A549 (cell line): ENCODE measurements around the gene ZNF776. TPM values are rescaled to one million over a fixed set of nuclear protein-coding genes. Genes with fewer than 3 reads are reported as not detected.

Experiments used
- ATAC-seq, 2 experiments: fragments of 200-7000 bp in 1 of 2; fragments of >200 bp in 1 of 2; cut with Nextera tagmentation in 1 of 2; cut with Tn5 transposase in 1 of 2; 3 replicates each; pipeline versions ENCODE4 v1.8.0 to v1.9.1; 2018 to 2020; ENCODE audit warnings: mild to moderate bottlenecking in 1 of 2, moderate library complexity in 1 of 2
- CTCF ChIA-PET: fragments of 300-600 bp; sonication (Branson Sonifier 250); formaldehyde crosslinking; extraction: SDS; loops from one replicate; lab custom pipeline; 2021; ENCODE audit warnings: antibody characterized with exemption, inconsistent platforms; lab: Yijun Ruan, JAX
- POLR2A ChIA-PET: fragments of 350-600 bp; formaldehyde crosslinking; extraction: SDS; loops from one replicate; lab custom pipeline; 2021; ENCODE audit warnings: antibody characterized with exemption, inconsistent platforms; lab: Yijun Ruan, JAX
- DNase-seq, 2 experiments: peaks; one replicate each; pipeline versions ENCODE4 v3.0.0 to v3.0.0-alpha.2; 2011 to 2016; ENCODE audit warnings: low read depth in 1 of 2, low spot score in 1 of 2
- FAIRE-seq: peaks from 2 replicates; lab custom pipeline; 2011; peaks lifted over from hg19 to GRCh38; lab: Jason Lieb, UNC
- H3K27ac ChIP-seq, 2 experiments: fragments of >200 bp; sonication (Bioruptor Twin); formaldehyde crosslinking; 3 replicates each; pipeline ENCODE4 v1.5.1; 2016 to 2017
- H3K4me1 ChIP-seq: fragments of >200 bp; sonication (Bioruptor Twin); formaldehyde crosslinking; 3 replicates; pipeline ENCODE4 v1.6.1; 2016
- H3K4me2 ChIP-seq: fragments of >200 bp; sonication (Bioruptor Twin); formaldehyde crosslinking; 3 replicates; pipeline ENCODE4 v1.6.1; 2016
- H3K4me3 ChIP-seq: fragments of >200 bp; sonication (Bioruptor Twin); formaldehyde crosslinking; 3 replicates; pipeline ENCODE4 v1.5.1; 2016
- H3K9me3 ChIP-seq: fragments of >200 bp; sonication (Bioruptor Twin); formaldehyde crosslinking; 3 replicates; pipeline ENCODE4 v1.6.1; 2016
- CHD2 ChIP-seq: fragments of 150-350 bp; IDR thresholded peaks from 2 replicates; pipeline ENCODE4 v1.6.1; 2014; ENCODE audit warnings: low read length; ENCODE audit not compliant: partially characterized antibody
- FOSB ChIP-seq: fragments of 250-450 bp; sonication (Bioruptor Pico); IDR thresholded peaks from 2 replicates; pipeline ENCODE4 v1.5.0; 2020; ENCODE audit warnings: mild to moderate bottlenecking, moderate library complexity
- FOSL2 ChIP-seq, 2 experiments: fragments of 450-650 bp in 1 of 2; fragments of >200 bp in 1 of 2; sonication (Bioruptor Twin) in 1 of 2; formaldehyde crosslinking; IDR thresholded peaks; 2 replicates each; pipeline versions ENCODE4 v1.5.0 to v1.6.1; 2016 to 2020; ENCODE audit warnings: mild to moderate bottlenecking in 1 of 2, moderate library complexity in 1 of 2
- FOXS1 ChIP-seq: fragments of 250-450 bp; sonication (Bioruptor Pico); IDR thresholded peaks from 2 replicates; pipeline ENCODE4 v1.5.0; 2020; ENCODE audit warnings: mild to moderate bottlenecking, moderate library complexity
- HDAC2 ChIP-seq: fragments of 200-600 bp; sonication (generic); IDR thresholded peaks from 2 replicates; pipeline ENCODE4 v1.6.1; 2016
- HOXB5 ChIP-seq: fragments of 250-450 bp; sonication (Bioruptor Pico); IDR thresholded peaks from 2 replicates; pipeline ENCODE4 v1.5.0; 2020; ENCODE audit warnings: mild to moderate bottlenecking, moderate library complexity
- KDM1A ChIP-seq: fragments of 200-600 bp; sonication (generic); IDR thresholded peaks from 2 replicates; pipeline ENCODE4 v1.6.1; 2016; ENCODE audit warnings: low read depth, mild to moderate bottlenecking
- MAFK ChIP-seq: fragments of 450-650 bp; IDR thresholded peaks from 2 replicates; pipeline ENCODE4 v1.6.1; 2014; ENCODE audit not compliant: partially characterized antibody
- MYC ChIP-seq: IDR thresholded peaks from 2 replicates; pipeline ENCODE4 v1.6.1; 2012; ENCODE audit warnings: mild to moderate bottlenecking, inconsistent platforms, low read length, improper control_type of control experiment, borderline replicate concordance
- NFE2L2 ChIP-seq: fragments of 150-350 bp; conservative IDR thresholded peaks from 2 replicates; pipeline ENCODE4 v1.6.1; 2014; ENCODE audit warnings: low read length
- NPAS2 ChIP-seq: fragments of 250-450 bp; sonication (Bioruptor Pico); IDR thresholded peaks from 2 replicates; pipeline ENCODE4 v1.8.0; 2022; ENCODE audit warnings: mild to moderate bottlenecking, moderate library complexity, borderline replicate concordance
- POLR2A ChIP-seq: IDR thresholded peaks from 2 replicates; pipeline ENCODE4 v1.6.1; 2012; ENCODE audit warnings: mild to moderate bottlenecking, low read length
- POLR2AphosphoS2 ChIP-seq: conservative IDR thresholded peaks from 2 replicates; pipeline ENCODE4 v1.6.1; 2012; ENCODE audit warnings: low read length, improper control_type of control experiment, inconsistent platforms
- SREBF2 ChIP-seq: fragments of 450-650 bp; IDR thresholded peaks from 2 replicates; pipeline ENCODE4 v1.6.1; 2014; ENCODE audit warnings: mild to moderate bottlenecking, moderate library complexity
- ZC3H11A ChIP-seq: fragments of 450-650 bp; IDR thresholded peaks from 2 replicates; pipeline ENCODE4 v1.6.1; 2014; ENCODE audit warnings: antibody characterized with exemption, mild to moderate bottlenecking
- ZFP36 ChIP-seq: fragments of 450-650 bp; IDR thresholded peaks from 2 replicates; pipeline ENCODE4 v1.6.1; 2014; ENCODE audit warnings: borderline replicate concordance; ENCODE audit not compliant: partially characterized antibody
- ZNF302 ChIP-seq: fragments of 250-450 bp; sonication (Bioruptor Pico); IDR thresholded peaks from 2 replicates; pipeline ENCODE4 v1.9.0; 2021; ENCODE audit warnings: inconsistent platforms, mild to moderate bottlenecking, moderate library complexity
- ZSCAN20 ChIP-seq: fragments of 250-450 bp; sonication (Bioruptor Pico); IDR thresholded peaks from 2 replicates; pipeline ENCODE4 v1.8.0; 2022; ENCODE audit warnings: mild to moderate bottlenecking, moderate library complexity
- WGBS: methylation state at CpG from one replicate; pipeline ENCODE4 v1.1.6; 2017; ENCODE audit errors: missing lambda C conversion rate; 5-methylcytosine and 5-hydroxymethylcytosine counted together
- polyA plus RNA-seq, 4 experiments: library from polyadenylated mRNA; depleted of rRNA in 3 of 4; stranded (reverse); fragments of >200 nt; fragmentation: RNase III in 1 of 4; extraction: RNeasy Plus Mini Kit Qiagen cat#74134 plus additional on column Dnase treatment in 1 of 4; gene quantifications; 2 replicates in 3 of 4; 3 replicates in 1 of 4; pipeline ENCODE4 v1.2.3, GENCODE V29; 2011 to 2017
- TF ChIP-seq, protein P1 (sequence below): fragments of 250-450 bp; sonication (Bioruptor Pico); IDR thresholded peaks from 2 replicates; pipeline ENCODE4 v1.5.0; 2020; ENCODE audit warnings: low read depth, mild to moderate bottlenecking, moderate library complexity
- TF ChIP-seq, protein P2 (sequence below): fragments of >200 bp; sonication (Bioruptor Twin); formaldehyde crosslinking; IDR thresholded peaks from 3 replicates; pipeline ENCODE4 v1.6.1; 2016
- TF ChIP-seq, protein P3 (sequence below): fragments of 250-450 bp; sonication (Bioruptor Pico); IDR thresholded peaks from 2 replicates; pipeline ENCODE4 v1.5.0; 2021; ENCODE audit warnings: mild to moderate bottlenecking, moderate library complexity, borderline replicate concordance
- TF ChIP-seq, protein P4 (sequence below): fragments of 150-350 bp; IDR thresholded peaks from 2 replicates; pipeline ENCODE4 v1.6.1; 2014; ENCODE audit warnings: low read depth, mild to moderate bottlenecking, low read length
- TF ChIP-seq, protein P5 (sequence below): fragments of 200-600 bp; sonication (generic); IDR thresholded peaks from 2 replicates; pipeline ENCODE4 v1.6.1; 2016; ENCODE audit warnings: antibody characterized with exemption, mild to moderate bottlenecking, moderate library complexity

ZNF776 gene
- polyA plus RNA-seq, 2 of the 4 experiments (the other 2 are of a cell fraction): 5.3 to 9.3 TPM

DNA sequence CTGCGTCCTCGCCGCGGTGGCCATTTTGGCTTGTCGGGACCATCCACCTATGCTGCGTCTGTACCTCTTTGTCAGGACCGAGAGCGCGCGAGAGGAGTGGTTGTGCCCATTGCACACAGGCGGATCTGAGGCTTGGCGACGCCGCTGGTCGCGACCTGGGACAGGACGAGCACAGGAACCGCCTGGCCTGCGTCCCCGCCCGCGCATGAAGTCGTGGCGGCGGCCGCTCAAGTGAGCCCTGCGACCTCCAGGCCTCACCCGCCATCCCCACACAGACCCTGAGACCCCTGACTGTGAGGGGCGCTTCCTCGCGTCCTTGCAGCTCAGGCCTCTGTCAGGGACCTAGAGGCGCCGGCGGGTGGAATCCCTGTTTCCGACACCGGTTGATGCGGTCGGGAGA, 39.7 kb downstream of the ZNF776 start:
- Histone ChIP-seq H3K4me2 (no peak overlapping the region), H3K27ac (no peak overlapping the region), H3K4me1 (no peaks in the 10 kb centered on the region), H3K4me3 (no peak overlapping the region), H3K9me3 (peaks cover 94% of the 10 kb centered on the region)
- WGBS: 96% methylated on average over 38 of the region's 38 CpGs
- POLR2A ChIA-PET: no interaction called here
- no peak for ATAC-seq
- no peak for DNase-seq
- no peak for FAIRE-seq
- TF ChIP-seq, protein P1, sequence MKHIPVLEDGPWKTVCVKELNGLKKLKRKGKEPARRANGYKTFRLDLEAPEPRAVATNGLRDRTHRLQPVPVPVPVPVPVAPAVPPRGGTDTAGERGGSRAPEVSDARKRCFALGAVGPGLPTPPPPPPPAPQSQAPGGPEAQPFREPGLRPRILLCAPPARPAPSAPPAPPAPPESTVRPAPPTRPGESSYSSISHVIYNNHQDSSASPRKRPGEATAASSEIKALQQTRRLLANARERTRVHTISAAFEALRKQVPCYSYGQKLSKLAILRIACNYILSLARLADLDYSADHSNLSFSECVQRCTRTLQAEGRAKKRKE (CRISPR knock-in tag): no peak
- no peak for TF ChIP-seq CHD2
- TF ChIP-seq, protein P2, sequence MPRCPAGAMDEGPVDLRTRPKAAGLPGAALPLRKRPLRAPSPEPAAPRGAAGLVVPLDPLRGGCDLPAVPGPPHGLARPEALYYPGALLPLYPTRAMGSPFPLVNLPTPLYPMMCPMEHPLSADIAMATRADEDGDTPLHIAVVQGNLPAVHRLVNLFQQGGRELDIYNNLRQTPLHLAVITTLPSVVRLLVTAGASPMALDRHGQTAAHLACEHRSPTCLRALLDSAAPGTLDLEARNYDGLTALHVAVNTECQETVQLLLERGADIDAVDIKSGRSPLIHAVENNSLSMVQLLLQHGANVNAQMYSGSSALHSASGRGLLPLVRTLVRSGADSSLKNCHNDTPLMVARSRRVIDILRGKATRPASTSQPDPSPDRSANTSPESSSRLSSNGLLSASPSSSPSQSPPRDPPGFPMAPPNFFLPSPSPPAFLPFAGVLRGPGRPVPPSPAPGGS: no peak
- no peak for TF ChIP-seq FOSB (CRISPR knock-in tag)
- no peak for TF ChIP-seq ZNF302 (CRISPR knock-in tag)
- CTCF ChIA-PET: no interaction called here

DNA sequence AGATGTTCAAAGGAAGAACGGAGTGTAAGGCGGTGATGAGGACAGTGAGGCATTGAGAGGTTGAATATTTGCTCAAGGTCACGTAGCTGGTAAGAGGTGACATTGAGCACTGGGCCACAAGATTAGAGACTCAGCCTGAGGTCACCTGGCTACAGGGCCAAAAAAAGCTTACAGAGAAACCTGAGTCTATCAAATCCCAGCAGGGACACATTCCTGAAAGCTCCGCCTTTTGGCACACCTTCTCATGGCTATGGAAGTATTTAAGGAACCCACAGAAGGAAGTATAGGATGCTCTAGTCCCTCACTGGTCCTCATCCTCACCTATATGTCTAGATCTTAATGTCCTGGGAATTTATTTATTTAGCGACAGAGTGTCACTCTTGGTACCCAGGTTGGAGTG, 40.3 kb downstream of the ZNF776 start:
- whole genome bisulfite sequencing: 86% methylated on average over 5 of the region's 5 CpGs
- H3K4me2 ChIP-seq: no peak overlapping the region
- no peak for TF ChIP-seq HOXB5
- no peak for TF ChIP-seq NPAS2 (CRISPR knock-in tag)
- no peak for TF ChIP-seq ZC3H11A
- TF ChIP-seq, protein P3, sequence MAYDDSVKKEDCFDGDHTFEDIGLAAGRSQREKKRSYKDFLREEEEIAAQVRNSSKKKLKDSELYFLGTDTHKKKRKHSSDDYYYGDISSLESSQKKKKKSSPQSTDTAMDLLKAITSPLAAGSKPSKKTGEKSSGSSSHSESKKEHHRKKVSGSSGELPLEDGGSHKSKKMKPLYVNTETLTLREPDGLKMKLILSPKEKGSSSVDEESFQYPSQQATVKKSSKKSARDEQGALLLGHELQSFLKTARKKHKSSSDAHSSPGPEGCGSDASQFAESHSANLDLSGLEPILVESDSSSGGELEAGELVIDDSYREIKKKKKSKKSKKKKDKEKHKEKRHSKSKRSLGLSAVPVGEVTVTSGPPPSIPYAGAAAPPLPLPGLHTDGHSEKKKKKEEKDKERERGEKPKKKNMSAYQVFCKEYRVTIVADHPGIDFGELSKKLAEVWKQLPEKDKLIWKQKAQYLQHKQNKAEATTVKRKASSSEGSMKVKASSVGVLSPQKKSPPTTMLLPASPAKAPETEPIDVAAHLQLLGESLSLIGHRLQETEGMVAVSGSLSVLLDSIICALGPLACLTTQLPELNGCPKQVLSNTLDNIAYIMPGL (CRISPR knock-in tag): no peak
- TF ChIP-seq NFE2L2: no peak
- no peak for TF ChIP-seq ZSCAN20 (CRISPR knock-in tag)
- no peak for TF ChIP-seq SREBF2
- no peak for TF ChIP-seq MAFK
- TF ChIP-seq POLR2AphosphoS2: no peak
- TF ChIP-seq FOSL2 (IDR thresholded peaks at IDR 0.05): no peak
- no peak for TF ChIP-seq FOSL2 (CRISPR knock-in tag; IDR thresholded peaks at IDR 0.05)
- no peak for TF ChIP-seq KDM1A
- no peaks in the 10 kb centered on the region for H3K4me1 ChIP-seq
- ChIA-PET CTCF (no interaction called here), POLR2A (no interaction called here)
- no peak; a peak in 1 of 6 replicates for ATAC-seq
- FAIRE-seq: no peak
- no peak overlapping the region for H3K4me3 ChIP-seq
- no peak overlapping the region for H3K27ac ChIP-seq
- peaks cover 92% of the 10 kb centered on the region for H3K9me3 ChIP-seq
- no peak for DNase-seq

DNA sequence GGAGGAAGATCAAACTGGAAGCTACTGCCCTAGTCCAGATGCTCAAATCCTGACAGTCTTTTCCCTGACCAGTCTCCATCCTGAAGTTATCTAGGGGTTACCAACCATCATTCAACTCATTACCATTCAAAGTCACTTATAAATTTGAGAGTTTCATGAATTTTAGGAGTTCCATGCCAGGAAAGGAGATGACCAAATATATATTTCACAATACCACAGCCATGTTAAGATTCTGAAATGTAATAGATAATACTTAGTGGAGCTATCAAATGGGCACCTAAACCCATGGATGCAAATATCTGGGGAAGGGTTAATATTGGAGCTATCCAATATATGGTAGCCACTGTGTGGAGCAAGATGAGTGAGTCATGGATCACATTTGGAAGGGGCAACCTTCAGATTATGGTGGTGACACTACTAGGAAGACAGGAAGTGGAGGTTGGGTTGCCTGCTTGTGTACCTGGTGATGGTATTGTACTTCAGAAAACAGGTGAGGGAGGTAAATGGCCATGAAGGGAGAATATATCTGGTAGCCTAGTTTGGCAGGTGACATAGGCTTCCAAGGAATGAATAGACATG, 41.6 kb downstream of the ZNF776 start:
- no peak for ATAC-seq
- H3K4me2 ChIP-seq: no peak overlapping the region
- POLR2A ChIA-PET: no interaction called here
- peaks cover 90% of the 10 kb centered on the region for H3K9me3 ChIP-seq
- H3K4me3 ChIP-seq: no peak overlapping the region
- CTCF ChIA-PET: interaction anchor here (0.7 kb wide), 1 partner anchor 562 kb away, joined by 4 read pairs; no protein-coding TSS in a partner anchor
- H3K27ac ChIP-seq: no peak overlapping the region
- no peaks in the 10 kb centered on the region for H3K4me1 ChIP-seq
- TF ChIP-seq, protein P3 (CRISPR knock-in tag): no peak
- TF ChIP-seq POLR2A (no peak), NFE2L2 (no peak), ZFP36 (no peak), MYC (no peak), FOSB (CRISPR knock-in tag) (no peak), FOXS1 (no peak), HDAC2 (no peak)
- TF ChIP-seq, protein P4, sequence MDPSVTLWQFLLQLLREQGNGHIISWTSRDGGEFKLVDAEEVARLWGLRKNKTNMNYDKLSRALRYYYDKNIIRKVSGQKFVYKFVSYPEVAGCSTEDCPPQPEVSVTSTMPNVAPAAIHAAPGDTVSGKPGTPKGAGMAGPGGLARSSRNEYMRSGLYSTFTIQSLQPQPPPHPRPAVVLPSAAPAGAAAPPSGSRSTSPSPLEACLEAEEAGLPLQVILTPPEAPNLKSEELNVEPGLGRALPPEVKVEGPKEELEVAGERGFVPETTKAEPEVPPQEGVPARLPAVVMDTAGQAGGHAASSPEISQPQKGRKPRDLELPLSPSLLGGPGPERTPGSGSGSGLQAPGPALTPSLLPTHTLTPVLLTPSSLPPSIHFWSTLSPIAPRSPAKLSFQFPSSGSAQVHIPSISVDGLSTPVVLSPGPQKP: no peak
- TF ChIP-seq, protein P5, sequence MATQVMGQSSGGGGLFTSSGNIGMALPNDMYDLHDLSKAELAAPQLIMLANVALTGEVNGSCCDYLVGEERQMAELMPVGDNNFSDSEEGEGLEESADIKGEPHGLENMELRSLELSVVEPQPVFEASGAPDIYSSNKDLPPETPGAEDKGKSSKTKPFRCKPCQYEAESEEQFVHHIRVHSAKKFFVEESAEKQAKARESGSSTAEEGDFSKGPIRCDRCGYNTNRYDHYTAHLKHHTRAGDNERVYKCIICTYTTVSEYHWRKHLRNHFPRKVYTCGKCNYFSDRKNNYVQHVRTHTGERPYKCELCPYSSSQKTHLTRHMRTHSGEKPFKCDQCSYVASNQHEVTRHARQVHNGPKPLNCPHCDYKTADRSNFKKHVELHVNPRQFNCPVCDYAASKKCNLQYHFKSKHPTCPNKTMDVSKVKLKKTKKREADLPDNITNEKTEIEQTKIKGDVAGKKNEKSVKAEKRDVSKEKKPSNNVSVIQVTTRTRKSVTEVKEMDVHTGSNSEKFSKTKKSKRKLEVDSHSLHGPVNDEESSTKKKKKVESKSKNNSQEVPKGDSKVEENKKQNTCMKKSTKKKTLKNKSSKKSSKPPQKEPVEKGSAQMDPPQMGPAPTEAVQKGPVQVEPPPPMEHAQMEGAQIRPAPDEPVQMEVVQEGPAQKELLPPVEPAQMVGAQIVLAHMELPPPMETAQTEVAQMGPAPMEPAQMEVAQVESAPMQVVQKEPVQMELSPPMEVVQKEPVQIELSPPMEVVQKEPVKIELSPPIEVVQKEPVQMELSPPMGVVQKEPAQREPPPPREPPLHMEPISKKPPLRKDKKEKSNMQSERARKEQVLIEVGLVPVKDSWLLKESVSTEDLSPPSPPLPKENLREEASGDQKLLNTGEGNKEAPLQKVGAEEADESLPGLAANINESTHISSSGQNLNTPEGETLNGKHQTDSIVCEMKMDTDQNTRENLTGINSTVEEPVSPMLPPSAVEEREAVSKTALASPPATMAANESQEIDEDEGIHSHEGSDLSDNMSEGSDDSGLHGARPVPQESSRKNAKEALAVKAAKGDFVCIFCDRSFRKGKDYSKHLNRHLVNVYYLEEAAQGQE: no peak
- FAIRE-seq: no peak
- DNase-seq: no peak
